GM18517 (cell line): ENCODE data around the gene INSYN2B.

Source experiments
- ATAC-seq: cut with Tn5 transposase; IDR thresholded peaks from one replicate; pipeline ENCODE4 v1.9.1; 2021; ENCODE audit warnings: mild to moderate bottlenecking, moderate library complexity; ENCODE audit not compliant: unreplicated experiment

INSYN2B gene

DNA sequence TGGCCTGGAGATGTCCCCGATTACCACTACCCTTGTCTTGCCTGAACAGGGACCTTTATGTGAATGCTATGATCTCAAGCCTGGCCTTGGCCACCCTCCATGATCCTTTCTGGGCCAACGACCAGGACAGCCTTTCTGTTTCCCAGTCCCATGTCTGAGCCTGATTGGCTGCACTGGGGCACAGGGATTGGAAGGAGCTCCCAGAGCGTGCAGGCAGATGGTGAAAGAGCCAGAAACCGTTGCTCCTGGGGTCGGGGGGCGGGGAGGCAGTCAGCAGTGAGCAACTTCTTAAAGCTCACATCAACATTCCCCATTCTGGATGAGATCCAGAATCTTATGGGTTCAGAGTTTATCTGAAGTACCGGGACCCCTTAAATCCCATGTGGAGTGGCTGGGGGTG, 84.4 kb downstream of the INSYN2B start:
- no peak for ATAC-seq

- ATAC-seq, result no peak
Measured at GRCh38 chr5:169893571-169893970, 86.7 kb downstream of the INSYN2B start.

GRCh38 chr5:169893010-169893409, 87.3 kb downstream of the INSYN2B start:
- ATAC-seq, result no peak

- no peak for ATAC-seq
Measured at GRCh38 chr5:169889572-169889971, 90.7 kb downstream of the INSYN2B start.

GRCh38 chr5:169886677-169887076, 93.6 kb downstream of the INSYN2B start:
- ATAC-seq, result no peak

DNA sequence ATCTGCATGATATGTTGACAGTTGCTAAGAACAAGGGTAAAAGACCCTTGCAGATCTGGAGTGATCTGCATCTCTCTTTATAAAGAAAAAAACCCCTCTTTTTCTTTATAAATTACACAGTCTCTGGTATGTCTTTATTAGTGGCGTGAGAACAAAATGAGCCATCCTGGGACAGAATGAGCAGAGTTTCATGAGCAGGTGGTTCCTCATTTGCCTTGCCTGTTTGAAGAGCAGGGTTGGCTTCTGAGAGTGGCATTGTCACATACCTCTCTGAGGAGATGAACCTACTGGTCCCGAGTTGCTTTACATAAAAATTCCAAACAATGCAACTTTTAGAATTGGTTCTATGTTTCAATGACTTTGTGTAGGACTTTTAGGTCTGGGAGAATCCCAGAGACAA, 94.3 kb downstream of the INSYN2B start:
- ATAC-seq, result no peak

- no peak for ATAC-seq
Measured at GRCh38 chr5:169881702-169882303, 98.5 kb downstream of the INSYN2B start.

DNA sequence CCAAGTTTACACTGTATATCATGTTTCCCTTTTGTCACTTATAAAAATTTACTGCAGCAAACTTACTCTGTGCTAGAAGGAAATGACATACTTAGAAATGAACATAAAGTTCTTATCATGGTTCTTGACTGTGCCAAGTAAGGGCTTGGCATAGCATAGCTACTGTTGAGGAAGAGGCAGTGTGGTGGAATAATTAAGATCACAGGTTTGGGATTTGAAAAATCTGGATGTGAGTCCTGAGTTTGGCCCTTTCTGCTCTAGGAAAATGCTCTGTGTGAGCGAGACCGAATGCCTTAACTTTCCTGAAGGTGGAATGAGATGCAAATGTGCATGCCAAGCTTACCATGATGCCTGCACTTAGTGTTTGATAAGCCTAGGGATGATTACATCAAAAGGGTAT, 99.5 kb downstream of the INSYN2B start:
- ATAC-seq, result no peak

GRCh38 chr5:169880012-169880663, 100.2 kb downstream of the INSYN2B start:
- peak; percentile 86 for ATAC-seq

DNA sequence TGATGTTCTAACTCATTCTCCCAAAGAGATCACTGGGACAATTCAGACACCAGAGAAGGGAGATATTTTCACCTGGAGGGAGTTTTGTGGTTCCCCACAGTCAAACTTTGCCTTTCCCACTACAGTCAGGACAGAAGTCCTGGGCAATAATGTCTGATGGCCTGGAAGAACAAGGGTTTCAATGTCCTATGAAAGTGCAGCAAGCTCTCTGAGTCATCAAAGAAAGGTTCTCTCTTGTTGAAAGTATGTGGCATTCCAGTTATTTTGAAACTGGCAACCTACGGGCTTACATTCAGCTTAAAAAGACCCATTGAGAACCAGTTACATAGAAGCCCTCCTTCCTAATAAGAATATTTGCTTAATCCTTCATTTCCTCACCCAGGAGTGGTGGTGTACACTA, 103.9 kb downstream of the INSYN2B start:
- ATAC-seq, result no peak

DNA sequence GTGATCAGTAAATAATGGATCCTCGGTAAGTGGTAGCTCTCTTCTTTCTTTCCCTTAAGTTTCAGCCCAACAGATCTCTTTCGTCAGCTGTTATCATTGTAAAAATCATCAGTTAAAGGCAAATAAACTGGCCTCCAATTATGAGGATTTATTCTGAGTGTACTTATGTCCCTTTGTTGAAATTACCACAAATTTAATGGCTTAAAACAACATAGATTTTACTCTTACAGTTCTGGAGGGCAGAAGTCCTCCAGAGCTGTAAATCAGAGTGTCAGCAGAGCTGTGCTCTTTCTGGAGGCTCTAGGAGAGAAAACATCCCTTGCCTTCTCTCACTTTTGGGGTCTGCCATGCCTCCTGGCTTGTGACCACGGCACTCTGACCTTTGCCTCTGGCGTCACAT, 104.6 kb downstream of the INSYN2B start:
- ATAC-seq, result no peak

- no peak for ATAC-seq
Measured at GRCh38 chr5:169875091-169875728, 105.1 kb downstream of the INSYN2B start.

GRCh38 chr5:169874621-169875020, 105.7 kb downstream of the INSYN2B start:
- no peak for ATAC-seq

GRCh38 chr5:169873642-169874041, 106.7 kb downstream of the INSYN2B start:
- ATAC-seq, result no peak

GRCh38 chr5:169871826-169872490, 108.3 kb downstream of the INSYN2B start:
- ATAC-seq, result no peak

DNA sequence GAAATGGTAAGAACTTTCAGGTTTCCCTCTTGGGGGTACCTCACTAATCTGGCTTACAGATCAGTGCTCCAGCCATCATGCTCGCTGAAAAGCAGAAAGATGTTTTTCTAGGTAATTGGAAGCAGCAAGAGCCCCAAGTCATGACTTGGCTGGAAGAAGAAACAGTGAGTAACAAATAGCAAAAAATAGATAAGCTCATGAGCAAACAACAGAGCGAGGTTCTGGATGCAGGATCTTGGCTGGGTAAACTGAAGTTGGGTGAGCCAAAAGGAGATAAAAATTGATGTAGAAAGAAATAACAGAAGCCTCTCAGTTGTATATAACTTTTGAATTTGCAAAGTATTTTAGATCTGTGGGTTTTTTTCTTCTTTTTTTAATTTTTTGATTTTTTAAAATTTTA, 110.1 kb downstream of the INSYN2B start:
- no peak for ATAC-seq

- no peak for ATAC-seq
Measured at GRCh38 chr5:169869066-169869465, 111.2 kb downstream of the INSYN2B start.

- ATAC-seq, result no peak
Measured at GRCh38 chr5:169867347-169867746, 112.9 kb downstream of the INSYN2B start.

GRCh38 chr5:169864483-169864882, 115.8 kb downstream of the INSYN2B start:
- ATAC-seq, result no peak

DNA sequence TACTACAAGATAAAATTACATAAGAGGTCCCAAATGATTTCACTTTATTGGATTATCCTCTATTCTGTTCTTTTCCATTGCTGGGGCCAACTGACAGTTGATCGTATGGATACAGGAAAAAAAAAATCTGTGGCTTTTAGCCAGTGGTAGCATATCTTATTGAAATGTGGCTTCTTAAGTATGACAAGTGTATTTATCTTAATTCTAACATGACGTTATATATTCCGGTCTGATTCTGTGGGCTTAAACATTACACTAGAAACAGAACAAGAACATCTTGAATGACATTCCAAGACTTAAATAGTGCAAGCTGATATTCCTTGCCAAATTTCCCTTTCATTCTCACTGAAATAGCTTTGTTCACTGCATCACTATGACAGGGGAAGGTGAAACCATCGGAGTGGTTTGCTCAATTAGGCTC, 117.9 kb downstream of the INSYN2B start:
- ATAC-seq, result no peak

DNA sequence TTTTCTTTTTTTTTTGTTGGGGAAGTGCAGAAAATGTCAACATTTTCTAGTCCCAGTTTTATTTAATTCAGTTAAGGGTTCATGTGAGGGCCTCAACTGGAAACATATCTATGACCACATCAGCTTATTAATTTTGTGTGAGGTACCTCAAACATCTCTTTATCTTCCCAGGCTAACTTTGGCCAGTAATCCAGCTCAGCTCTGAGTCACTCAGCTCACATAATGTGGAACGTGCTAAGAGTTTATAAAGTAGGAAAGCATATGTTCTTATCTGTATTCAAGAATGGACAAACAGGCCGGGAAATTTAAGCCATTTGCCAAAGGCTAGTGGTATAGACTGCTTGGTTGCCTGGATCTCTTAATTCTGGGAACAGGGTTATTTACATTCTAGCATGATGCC, 118.4 kb downstream of the INSYN2B start:
- ATAC-seq, result no peak

DNA sequence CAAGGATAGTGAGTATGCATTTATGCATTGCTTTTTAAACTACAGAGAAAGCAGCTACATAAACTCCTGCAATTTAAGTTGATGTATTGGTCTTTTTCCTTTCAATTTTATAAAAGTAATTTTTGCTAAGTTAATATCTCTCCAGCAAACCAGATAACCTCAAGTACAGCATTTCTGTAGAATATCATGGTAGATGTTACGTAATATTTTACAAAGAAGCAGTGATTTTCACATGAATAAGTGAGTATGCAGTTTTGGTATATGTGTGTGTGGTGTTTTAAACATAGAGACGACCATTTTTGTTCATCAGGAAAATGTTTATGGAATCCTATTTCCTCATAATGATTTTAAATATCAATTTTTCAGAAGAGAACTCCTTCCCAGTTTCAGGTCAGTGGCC, 118.9 kb downstream of the INSYN2B start:
- no peak for ATAC-seq
